Keratinocyte (primary cell): ENCODE results near the gene RIT2. TPM values are rescaled to one million over a fixed set of nuclear protein-coding genes. Genes with fewer than 3 reads are reported as not detected.

Experiments
- DNase-seq: peaks from one replicate; pipeline ENCODE4 v3.0.0-alpha.2; 2011; ENCODE audit warnings: low read depth, missing footprints, low spot score
- FAIRE-seq: peaks from 2 replicates; lab custom pipeline; 2011; peaks lifted over from hg19 to GRCh38; lab: Jason Lieb, UNC
- H2AFZ ChIP-seq: 2 replicates; pipeline ENCODE4 v1.6.0; 2012; ENCODE audit warnings: low read length, control low read depth, inconsistent platforms; ENCODE audit not compliant: control insufficient read depth
- H3K27ac ChIP-seq: 2 replicates; pipeline ENCODE4 v1.5.1; 2011; ENCODE audit warnings: low read length; ENCODE audit not compliant: control insufficient read depth, insufficient read depth
- H3K27me3 ChIP-seq: 3 replicates; pipeline ENCODE4 v1.6.0; 2011; ENCODE audit warnings: low read length; ENCODE audit not compliant: control insufficient read depth, insufficient read depth; ENCODE audit errors: extremely low read depth
- H3K36me3 ChIP-seq, 2 experiments: 2 replicates in 1 of 2; 3 replicates in 1 of 2; pipeline ENCODE4 v1.5.1; 2011; ENCODE audit warnings: low read length in 2 of 2, mild to moderate bottlenecking in 1 of 2; ENCODE audit not compliant: control insufficient read depth in 2 of 2, insufficient read depth in 2 of 2; ENCODE audit errors: extremely low read depth in 1 of 2
- H3K4me1 ChIP-seq: 3 replicates; pipeline ENCODE4 v1.5.1; 2011; ENCODE audit warnings: low read length; ENCODE audit not compliant: control insufficient read depth, insufficient read depth; ENCODE audit errors: extremely low read depth
- H3K4me2 ChIP-seq: 3 replicates; pipeline ENCODE4 v1.6.0; 2011; ENCODE audit warnings: low read depth, low read length; ENCODE audit not compliant: control insufficient read depth, insufficient read depth; ENCODE audit errors: extremely low read depth
- H3K4me3 ChIP-seq, 3 experiments: fragments of 200-600 bp in 1 of 3; sonication (generic) in 1 of 3; 2 replicates in 2 of 3; 3 replicates in 1 of 3; pipeline ENCODE4 v1.5.1; 2011 to 2016; ENCODE audit warnings: low read length in 3 of 3, mild to moderate bottlenecking in 3 of 3, control low read depth in 2 of 3, inconsistent platforms in 1 of 3, low read depth in 1 of 3, mixed read lengths in 1 of 3, mixed run types in 1 of 3, moderate library complexity in 1 of 3; ENCODE audit not compliant: control insufficient read depth in 2 of 3, insufficient read depth in 2 of 3; ENCODE audit errors: extremely low read depth in 1 of 3
- H3K79me2 ChIP-seq: 2 replicates; pipeline ENCODE4 v1.6.0; 2012; ENCODE audit warnings: low read length; ENCODE audit not compliant: control insufficient read depth, insufficient read depth
- H3K9ac ChIP-seq: 3 replicates; pipeline ENCODE4 v1.6.0; 2011; ENCODE audit warnings: low read length; ENCODE audit not compliant: control insufficient read depth, insufficient read depth; ENCODE audit errors: extremely low read depth
- H3K9me1 ChIP-seq: 3 replicates; pipeline ENCODE4 v1.6.0; 2011; ENCODE audit warnings: low read length; ENCODE audit not compliant: control insufficient read depth, insufficient read depth; ENCODE audit errors: extremely low read depth
- H3K9me3 ChIP-seq: 2 replicates; pipeline ENCODE4 v1.5.1; 2012; ENCODE audit warnings: low read depth, low read length; ENCODE audit not compliant: control insufficient read depth
- H4K20me1 ChIP-seq: 3 replicates; pipeline ENCODE4 v1.6.0; 2011; ENCODE audit warnings: low read length; ENCODE audit not compliant: control insufficient read depth, insufficient read depth; ENCODE audit errors: extremely low read depth
- EZH2 ChIP-seq: IDR thresholded peaks from one replicate; pipeline ENCODE4 v1.6.1; 2012; ENCODE audit warnings: inconsistent platforms, mild to moderate bottlenecking, low read length, moderate library complexity
- dilution Hi-C: fragments of 300-500 bp; cut with MboI; formaldehyde crosslinking; loops from one replicate; pipeline ENCODE4 v1.7.0; 2020; ENCODE audit warnings: low sequenced_read_pairs; ENCODE audit not compliant: extremely low pct_ligation_motif_present
- polyA plus RNA-seq, 5 experiments: library from polyadenylated mRNA; depleted of rRNA in 3 of 5; stranded (reverse) in 3 of 5; stranded (forward) in 1 of 5; unstranded in 1 of 5; fragments of >200 nt; gene quantifications; 1 replicate in 1 of 5; 2 replicates in 3 of 5; 3 replicates in 1 of 5; pipeline versions ENCODE4 v1.2.1 to v1.2.3, GENCODE V29; 2011 to 2012; ENCODE audit warnings: missing spikeins in 2 of 5, low read depth in 1 of 5, low replicate concordance in 1 of 5
- TF ChIP-seq, protein P1 (sequence below), 3 experiments: IDR thresholded peaks in 1 of 3; conservative IDR thresholded peaks in 1 of 3; optimal IDR thresholded peaks in 1 of 3; 2 replicates in 2 of 3; 3 replicates in 1 of 3; pipeline versions ENCODE3 to v1.5.1; 2011; ENCODE audit warnings: low read length in 3 of 3, mild to moderate bottlenecking in 3 of 3, moderate library complexity in 2 of 3, control low read depth in 1 of 3, inconsistent platforms in 1 of 3; ENCODE audit not compliant: insufficient read depth in 2 of 3; ENCODE audit errors: extremely low read depth in 1 of 3

Gene RIT2
- polyA plus RNA-seq, 1 donor (not counting 4 experiments of a cell fraction or from before 2014, with no cell fraction given), result not detected

DNA sequence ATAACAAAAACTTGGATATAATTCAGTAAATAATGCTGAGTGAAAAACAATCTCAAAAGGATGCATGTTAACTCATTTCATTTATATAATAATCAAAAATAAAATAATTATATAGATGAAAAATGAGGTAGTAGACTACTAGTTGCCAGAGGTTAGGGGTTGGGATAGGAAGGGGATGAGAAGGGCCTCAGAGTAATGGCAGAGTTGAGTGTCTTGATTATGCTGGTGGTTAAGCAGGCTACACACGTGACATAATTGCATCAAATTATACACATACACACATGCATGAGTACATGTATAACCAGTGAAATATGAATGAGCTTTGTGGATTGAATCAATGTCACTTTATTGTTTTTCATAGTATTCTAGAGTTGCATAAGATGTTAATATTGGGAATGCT is 201.0 kb downstream of the RIT2 start:
- Histone ChIP-seq H3K4me3 (no peak overlapping the region), H3K4me1 (no peaks in the 10 kb centered on the region), H4K20me1 (no peaks in the 10 kb centered on the region), H3K27ac (no peak overlapping the region), H3K9ac (no peak overlapping the region), H3K4me2 (no peak overlapping the region), H3K9me3 (no peaks in the 10 kb centered on the region), H3K9me1 (no peaks in the 10 kb centered on the region), H2AFZ (no peak overlapping the region), H3K27me3 (no peaks in the 10 kb centered on the region), H3K79me2 (no peaks in the 10 kb centered on the region), H3K36me3 (no peaks in the 10 kb centered on the region)
- dilution Hi-C loops, result no loop called here
- TF ChIP-seq, protein P1, sequence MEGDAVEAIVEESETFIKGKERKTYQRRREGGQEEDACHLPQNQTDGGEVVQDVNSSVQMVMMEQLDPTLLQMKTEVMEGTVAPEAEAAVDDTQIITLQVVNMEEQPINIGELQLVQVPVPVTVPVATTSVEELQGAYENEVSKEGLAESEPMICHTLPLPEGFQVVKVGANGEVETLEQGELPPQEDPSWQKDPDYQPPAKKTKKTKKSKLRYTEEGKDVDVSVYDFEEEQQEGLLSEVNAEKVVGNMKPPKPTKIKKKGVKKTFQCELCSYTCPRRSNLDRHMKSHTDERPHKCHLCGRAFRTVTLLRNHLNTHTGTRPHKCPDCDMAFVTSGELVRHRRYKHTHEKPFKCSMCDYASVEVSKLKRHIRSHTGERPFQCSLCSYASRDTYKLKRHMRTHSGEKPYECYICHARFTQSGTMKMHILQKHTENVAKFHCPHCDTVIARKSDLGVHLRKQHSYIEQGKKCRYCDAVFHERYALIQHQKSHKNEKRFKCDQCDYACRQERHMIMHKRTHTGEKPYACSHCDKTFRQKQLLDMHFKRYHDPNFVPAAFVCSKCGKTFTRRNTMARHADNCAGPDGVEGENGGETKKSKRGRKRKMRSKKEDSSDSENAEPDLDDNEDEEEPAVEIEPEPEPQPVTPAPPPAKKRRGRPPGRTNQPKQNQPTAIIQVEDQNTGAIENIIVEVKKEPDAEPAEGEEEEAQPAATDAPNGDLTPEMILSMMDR (optimal IDR thresholded peaks at IDR 0.05 in 1 of 3, IDR thresholded peaks at IDR 0.05 in 1 of 3, conservative IDR thresholded peaks at IDR 0.05 in 1 of 3; ENCODE audit: extremely low read depth in 1 of 3, insufficient read depth in 2 of 3, low read length in 3 of 3), result no peak
- no peak for TF ChIP-seq EZH2
- DNase-seq (no peak), FAIRE-seq (no peak)

DNA sequence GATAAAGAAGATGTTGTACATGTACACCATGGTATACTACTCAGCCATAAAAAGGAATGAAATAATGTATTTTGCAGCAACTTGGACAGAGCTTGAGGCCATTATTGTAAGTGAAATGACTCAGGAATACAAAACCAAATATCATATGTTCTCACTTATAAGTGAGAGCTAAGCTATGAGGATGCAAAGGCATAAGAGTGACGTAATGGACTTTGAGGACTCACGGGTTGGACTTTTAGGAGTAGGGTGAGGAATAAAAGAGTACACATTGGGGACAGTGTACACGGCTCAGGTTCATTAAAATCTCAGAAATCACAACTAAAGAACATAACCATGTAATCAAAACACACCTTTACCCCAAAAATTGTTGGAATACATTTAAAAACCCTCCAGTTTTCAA is 206.4 kb downstream of the RIT2 start:
- no peak overlapping the region for H2AFZ ChIP-seq
- dilution Hi-C loops, result no loop called here
- H3K4me1 ChIP-seq, result no peaks in the 10 kb centered on the region
- H3K36me3 ChIP-seq, result no peaks in the 10 kb centered on the region
- DNase-seq, result no peak
- no peak for TF ChIP-seq EZH2
- TF ChIP-seq, protein P1 (optimal IDR thresholded peaks at IDR 0.05 in 1 of 3, IDR thresholded peaks at IDR 0.05 in 1 of 3, conservative IDR thresholded peaks at IDR 0.05 in 1 of 3; ENCODE audit: extremely low read depth in 1 of 3, insufficient read depth in 2 of 3, low read length in 3 of 3), result no peak
- H3K27ac ChIP-seq, result no peak overlapping the region
- no peaks in the 10 kb centered on the region for H4K20me1 ChIP-seq
- no peaks in the 10 kb centered on the region for H3K9me1 ChIP-seq
- no peaks in the 10 kb centered on the region for H3K9me3 ChIP-seq
- FAIRE-seq, result no peak
- no peak overlapping the region for H3K4me3 ChIP-seq
- H3K9ac ChIP-seq, result no peak overlapping the region
- no peaks in the 10 kb centered on the region for H3K79me2 ChIP-seq
- no peaks in the 10 kb centered on the region for H3K27me3 ChIP-seq
- H3K4me2 ChIP-seq, result no peak overlapping the region
